ENCODE data around the gene ARHGEF9.

Gene ARHGEF9

DNA sequence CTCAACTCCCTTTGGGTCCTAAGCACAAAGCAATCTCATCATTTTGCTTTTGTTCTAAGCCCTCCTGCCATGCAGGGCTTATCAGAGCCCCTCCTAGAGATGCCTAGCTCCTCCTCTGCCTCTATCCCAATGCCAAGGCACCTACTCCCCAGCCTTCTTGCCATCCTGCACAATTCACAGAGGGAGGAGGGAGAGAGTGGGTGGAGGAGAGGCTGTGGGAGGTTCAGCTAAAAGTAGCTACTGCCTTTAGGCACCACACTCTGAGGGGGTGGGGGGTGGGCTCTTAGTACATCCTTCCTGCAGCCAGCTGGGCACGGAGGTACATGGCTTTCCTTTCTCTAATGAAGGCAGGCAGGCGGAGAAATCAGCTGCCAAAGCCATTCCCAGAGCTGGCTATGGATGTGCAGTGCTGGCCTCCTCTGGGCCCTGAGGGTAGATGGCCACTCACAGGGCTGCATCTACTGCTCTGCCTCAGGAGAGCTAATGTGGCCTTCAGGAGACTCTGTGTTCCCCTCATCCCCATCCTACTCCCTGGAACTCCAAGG, 40.1 kb downstream of the ARHGEF9 start:
- no peak for DNase-seq

DNA sequence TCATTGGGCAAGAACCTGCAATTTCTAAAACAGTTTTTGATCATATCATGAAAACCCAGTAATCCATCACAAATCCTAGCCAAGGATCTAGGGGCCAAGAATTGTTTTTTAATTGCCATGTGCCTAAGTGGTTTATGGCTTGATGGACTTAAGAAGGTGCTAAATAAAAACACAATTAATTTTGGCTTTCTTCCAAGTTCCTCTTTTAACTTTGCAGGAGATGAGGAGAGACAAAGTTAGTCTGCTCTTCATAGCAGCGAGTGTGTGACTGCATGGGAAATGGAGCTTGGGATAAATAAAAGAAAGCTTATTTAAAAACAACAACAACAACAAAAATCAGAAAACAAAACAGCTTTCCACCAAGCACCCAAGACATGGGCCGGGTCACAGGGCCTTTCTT, 41.4 kb downstream of the ARHGEF9 start:
- no peak for DNase-seq

DNA sequence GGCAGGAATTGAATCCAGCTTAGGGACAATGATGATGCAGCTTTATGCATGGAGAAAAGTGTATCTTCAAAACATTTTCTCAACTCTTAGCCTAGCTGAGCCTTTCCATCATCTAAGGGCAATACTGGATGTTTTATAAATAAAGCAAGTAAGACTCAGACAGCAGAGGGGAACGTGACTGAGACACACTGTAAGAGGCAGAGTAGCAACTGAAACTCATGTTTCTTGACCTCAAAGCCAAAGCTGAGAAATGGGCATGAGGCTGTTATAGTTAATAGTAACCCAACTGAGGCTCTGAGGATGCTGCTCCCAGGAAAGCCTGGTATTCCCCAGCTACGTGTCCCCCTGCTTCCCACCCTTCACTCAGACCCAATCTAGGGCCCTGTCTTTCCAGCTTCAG, 44.6 kb downstream of the ARHGEF9 start:
- no peak for DNase-seq

DNA sequence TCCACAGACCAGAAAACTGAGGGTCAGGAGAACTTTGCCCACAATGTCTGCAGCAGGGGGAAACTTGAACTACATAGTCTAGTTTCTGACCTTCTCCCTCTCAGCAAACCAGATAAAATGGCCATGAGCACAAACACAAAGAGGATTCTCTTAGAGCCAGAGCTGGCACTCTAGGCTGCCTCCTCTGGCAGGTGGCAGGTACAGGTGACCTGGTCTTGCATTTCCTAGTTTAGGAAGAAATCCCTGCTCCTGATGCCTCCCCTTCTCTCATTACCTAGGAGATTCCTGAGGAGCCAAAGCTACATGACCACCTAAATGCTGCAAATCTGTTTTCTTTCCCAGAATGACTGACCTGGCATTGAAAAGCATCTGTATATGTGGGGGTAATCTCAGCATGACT, 45.1 kb downstream of the ARHGEF9 start:
- DNase-seq: no peak

GRCh38 chrX:63738696-63739095, 46.3 kb downstream of the ARHGEF9 start:
- DNase-seq: no peak

GRCh38 chrX:63737131-63737921, 47.7 kb downstream of the ARHGEF9 start:
- no peak for DNase-seq

GRCh38 chrX:63735882-63736281, 49.1 kb downstream of the ARHGEF9 start:
- no peak for DNase-seq

- no peak for DNase-seq
Observed at GRCh38 chrX:63720293-63720692, 64.7 kb downstream of the ARHGEF9 start.

- no peak for DNase-seq
Observed at GRCh38 chrX:63719633-63720032, 65.4 kb downstream of the ARHGEF9 start.

- DNase-seq: no peak
Observed at GRCh38 chrX:63718010-63718694, 66.9 kb downstream of the ARHGEF9 start.

DNA sequence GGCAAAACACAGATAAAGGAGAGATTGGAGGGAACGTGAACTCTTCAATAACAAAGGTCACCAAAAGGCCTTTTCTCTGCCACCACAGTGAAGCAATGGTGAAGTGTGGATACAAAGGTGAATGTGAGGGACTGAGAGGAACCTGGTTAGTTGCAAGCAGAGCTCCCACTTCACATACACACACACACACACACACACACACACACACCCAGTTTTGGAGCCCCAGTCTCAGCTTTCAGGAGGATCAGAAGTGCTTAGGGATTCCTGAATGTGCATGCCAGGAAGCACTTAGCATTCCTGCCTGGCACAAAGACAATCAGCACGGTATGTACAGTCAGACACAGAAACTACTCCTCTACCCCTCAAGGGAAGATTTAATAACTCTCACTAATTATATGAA, 71.5 kb downstream of the ARHGEF9 start:
- no peak for DNase-seq

DNA sequence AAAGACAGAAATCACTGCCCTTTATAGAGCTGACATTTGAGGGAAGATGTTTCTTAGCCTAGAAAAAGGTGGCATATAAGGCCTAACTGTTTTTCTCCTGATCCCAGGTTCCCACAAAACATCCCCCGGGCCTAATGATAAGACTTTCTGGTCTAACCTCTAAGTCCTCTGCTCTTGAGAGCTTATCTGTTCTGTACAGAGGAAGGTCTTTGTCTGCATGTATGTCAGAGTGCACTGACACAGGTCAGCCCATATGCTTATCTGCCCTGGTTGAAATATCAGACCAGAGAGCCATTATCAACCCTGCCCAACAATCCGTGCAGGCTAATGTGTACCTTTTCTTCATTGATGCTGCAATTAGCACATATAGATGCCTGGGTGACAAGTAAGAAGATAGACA, 76.2 kb downstream of the ARHGEF9 start:
- DNase-seq: no peak

DNA sequence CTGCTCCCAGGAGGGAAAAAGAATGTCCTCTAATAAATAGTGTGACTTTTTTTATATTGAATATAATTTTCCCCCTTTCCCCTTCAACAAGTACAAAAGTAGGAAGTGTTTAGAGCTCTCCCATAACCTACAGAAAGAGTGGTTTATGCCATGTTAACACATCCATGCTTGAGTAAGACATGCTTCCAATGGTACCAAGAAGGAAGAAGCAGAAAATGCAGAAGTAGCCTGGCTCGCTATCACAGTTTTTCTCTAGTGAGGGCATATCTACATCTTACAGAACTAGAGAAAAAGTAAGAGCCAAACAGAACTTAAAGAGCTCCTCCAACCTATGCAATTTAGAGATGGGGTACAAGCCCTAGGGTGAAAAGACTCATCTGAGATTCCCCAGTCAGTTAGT, 82.5 kb downstream of the ARHGEF9 start:
- no peak for DNase-seq

DNA sequence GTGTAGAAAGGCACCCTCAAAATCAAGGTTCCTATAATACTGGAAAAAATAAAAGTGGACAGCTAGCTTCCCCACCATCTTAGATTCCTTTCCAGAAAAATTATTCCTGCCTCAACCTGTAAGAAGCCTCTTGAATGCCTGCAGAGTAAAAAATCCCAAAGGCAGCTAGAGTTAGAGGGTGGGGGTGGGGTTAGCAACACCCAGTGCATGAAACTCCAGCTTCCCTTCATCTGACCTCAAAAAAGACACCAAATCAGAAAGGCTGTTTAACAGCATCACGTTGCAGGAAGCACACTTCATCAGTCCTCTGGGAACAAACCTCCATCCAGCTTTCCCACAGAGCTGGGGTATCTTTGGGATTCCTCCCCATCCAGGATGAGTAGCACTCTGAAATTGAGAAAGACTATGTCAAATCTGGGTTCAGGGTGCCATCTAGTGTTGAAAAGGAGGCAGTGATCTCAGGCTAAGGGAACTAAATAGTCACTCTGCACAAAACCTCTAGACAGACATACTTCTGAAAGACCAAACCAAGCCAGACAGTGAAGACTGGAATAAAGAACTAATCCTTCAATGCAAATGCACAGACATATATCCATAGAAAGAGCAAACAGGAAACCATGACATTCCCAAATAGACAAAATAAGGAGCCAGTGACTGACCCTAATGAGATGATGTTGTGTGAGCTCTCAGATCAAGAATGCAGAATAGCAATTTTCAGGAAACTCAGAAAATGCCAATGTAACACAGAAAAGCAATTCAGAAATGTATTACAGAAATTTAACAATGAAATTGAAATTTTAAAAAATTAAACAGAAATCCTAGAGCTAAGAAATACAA, 97.9 kb downstream of the ARHGEF9 start:
- DNase-seq: peak in 1 of 2 donors; percentile 28

DNA sequence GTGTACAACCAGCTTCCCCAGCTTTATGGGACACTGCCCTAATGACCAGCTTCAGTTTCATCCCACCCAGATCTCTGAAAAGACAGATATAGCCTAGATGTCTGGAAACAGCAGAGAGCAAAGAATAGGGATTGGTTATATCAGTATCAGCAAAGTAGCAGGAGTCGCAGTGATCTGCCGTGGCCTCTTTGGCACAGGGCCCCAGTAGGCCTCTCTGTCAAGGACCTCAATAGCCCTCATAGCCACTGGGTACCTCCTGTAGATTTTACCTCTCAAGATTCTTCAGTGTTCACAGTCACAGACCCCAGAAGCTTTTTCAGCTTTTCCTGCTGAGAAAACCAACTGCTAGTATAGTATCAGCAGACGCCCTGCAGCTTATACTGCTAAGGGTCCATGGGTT, 104.6 kb downstream of the ARHGEF9 start:
- no peak for DNase-seq

GRCh38 chrX:63679432-63679831, 105.6 kb downstream of the ARHGEF9 start:
- DNase-seq: no peak

DNA sequence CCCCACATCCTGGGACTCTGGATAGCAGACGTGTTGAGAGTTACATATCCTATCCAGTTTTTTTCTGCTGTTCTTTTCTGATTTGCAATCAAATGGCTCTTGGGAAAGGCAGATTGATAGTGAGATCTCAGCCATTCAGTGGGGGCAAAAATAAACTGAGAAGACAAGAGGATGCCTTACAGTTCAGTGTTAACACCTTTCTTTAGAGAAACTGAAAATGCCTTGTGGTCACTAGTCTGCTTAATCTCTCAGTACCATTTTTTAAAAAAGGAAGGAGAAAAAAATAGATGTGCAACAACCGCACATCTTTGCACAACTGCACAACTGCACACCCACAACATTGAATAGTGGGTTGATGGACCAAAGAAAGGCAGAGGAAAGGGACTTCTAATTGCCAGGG, 109.3 kb downstream of the ARHGEF9 start:
- no peak for DNase-seq

- no peak for DNase-seq
Observed at GRCh38 chrX:63673896-63674295, 111.1 kb downstream of the ARHGEF9 start.

DNA sequence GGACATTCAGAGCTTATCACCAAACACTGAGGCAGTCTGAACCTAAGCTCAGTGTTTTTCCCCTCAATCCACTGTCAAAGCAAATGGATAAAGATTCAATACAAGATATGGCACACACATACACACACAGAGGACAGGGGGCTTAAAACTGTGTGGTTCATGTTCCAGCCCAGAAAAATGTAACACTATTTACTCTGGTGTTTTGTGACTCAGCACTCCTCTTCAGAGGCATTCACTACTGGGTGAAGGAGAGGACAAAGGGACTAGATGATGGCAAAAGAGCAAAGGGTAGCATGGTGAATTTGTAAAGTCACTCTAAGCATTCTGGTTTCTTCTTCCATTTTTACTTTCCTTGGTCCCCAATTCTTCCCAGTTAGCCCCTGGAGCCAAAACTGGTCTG, 120.3 kb downstream of the ARHGEF9 start:
- DNase-seq: no peak

DNA sequence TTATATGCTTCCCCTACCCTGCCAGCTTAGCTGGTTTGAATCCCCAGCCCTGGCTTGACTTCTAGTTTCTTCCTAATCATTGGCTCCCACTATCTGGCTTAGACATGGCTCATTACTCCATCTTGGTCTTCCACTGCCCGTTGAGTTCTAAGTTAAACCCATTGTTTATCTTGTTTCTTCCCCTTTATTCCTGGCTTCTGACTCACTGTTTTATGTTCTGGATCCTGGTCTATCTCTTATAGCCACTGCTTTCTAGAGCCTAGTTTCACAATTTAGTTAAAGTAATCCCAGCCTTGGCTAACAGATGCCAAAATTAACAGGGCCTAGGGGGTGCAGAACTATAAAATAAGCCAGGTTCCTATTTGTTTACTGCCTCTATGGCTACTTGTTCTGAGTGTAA, 120.9 kb downstream of the ARHGEF9 start:
- no peak for DNase-seq

- DNase-seq: no peak
Observed at GRCh38 chrX:63661676-63662075, 123.3 kb downstream of the ARHGEF9 start.

GRCh38 chrX:63658920-63659319, 126.1 kb downstream of the ARHGEF9 start:
- DNase-seq: no peak

DNA sequence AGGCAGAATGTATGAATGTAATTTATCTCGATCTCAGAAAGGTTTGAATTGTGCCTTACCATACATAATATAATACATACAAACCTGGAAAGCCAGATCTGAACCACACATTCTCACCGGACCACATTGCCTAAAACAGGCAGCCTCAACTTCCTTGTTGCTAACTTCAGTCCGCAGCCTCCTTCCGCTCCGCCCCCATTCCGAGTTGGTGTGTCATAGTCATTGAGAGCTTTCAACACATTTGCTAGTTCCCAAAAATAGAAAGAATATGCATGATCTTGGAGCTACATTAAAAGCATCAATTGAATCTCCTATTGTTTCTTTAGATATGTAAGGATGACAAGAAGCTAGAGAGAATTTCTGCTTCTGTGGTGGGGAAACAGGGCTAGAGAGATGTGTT, 127.2 kb downstream of the ARHGEF9 start:
- DNase-seq: no peak
